ENCODE results near the gene DPP10.
"Not testable (repeated sequence)": the region's sequence is repeated elsewhere in the genome, so short reads cannot be mapped to it uniquely, and the experiment has no call there.

The DPP10 gene

DNA sequence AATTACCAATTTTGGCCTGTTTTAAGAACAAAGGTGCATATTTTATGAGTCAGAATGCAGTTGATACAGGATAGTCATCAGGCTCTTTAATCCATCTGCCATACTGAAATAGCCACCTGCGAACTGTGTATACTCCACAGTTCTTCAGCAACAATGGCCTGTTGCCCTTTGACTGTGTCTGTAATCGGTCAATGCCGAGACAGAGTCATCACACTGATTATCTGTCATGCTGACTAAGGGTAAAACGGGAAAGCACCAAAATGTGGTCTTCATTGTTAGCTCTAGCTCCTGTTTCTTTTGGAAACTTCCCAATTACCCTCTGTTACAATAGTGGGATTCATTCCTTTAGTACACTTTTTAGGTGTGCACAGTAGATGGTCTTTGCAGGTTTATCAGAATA is 871.7 kb downstream of the DPP10 start:
- DNase-seq = no peak

- no peak for DNase-seq
Observed at GRCh38 chr2:115327061-115327460, 884.6 kb downstream of the DPP10 start.

DNA sequence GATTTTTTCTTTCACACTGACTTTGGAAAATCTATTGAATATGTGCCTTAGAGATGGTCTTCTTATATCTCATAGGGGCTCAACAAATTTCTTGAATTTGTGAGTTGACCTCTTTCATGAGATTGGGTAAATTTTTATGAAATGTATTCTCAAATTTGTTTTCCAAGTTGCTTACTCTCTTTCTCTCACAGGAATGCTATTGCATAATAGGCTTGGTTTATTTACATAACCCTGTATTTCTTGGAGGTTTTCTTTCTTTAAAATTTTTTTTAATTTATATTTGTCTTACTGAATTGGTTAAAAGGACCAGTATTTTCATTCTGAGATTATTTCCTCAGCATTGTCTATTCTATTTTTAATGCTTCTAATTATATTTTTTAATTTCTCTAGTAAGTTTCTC is 917.1 kb downstream of the DPP10 start:
- no peak for DNase-seq

- DNase-seq = no peak
Observed at GRCh38 chr2:115364093-115364492, 921.7 kb downstream of the DPP10 start.

GRCh38 chr2:115369400-115369799 is 927.0 kb downstream of the DPP10 start:
- DNase-seq = no peak

GRCh38 chr2:115374981-115375380 is 932.5 kb downstream of the DPP10 start:
- DNase-seq = no peak

DNA sequence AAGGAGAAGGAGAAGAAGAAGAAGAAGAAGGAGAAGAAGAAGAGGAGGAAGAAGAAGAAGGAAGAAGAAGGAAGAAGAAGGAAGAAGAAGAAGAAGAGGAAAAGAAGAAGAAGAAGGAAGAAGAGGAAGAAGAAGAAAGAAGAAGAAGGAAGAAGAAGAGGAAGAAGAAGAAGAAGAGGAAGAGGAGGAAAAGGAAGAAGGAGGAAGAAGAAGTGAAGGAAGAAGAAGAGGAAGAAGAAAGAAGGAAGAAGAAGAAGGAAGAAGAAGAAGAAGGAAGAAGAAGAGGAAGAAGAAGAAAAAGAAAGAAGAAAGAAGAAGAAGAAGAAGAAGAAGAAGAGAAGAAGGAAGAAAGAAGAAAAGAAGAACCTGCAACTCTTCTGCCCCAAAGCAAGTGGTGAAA is 942.0 kb downstream of the DPP10 start:
- DNase-seq = no peak

DNA sequence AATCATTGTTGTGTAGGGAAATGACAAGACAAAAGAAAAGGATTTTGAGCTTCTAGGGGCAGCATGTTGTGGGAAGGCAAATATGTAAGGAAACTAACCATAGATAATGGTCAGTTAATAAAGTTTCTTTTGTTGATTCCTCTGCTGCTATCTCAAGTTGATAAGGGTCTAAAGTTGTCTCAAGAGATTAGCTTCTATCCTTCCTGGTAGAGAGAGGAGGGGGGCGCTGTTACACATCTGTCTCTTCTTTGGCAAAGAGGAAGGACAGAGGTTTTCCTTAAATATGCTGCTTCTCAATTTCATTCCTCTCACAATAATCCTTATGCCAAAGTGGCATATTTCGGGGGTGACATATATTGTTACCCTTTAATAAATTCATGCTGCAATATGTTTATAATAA is 944.0 kb downstream of the DPP10 start:
- DNase-seq = no peak

- DNase-seq = no peak
Observed at GRCh38 chr2:115389024-115389423, 946.6 kb downstream of the DPP10 start.

DNA sequence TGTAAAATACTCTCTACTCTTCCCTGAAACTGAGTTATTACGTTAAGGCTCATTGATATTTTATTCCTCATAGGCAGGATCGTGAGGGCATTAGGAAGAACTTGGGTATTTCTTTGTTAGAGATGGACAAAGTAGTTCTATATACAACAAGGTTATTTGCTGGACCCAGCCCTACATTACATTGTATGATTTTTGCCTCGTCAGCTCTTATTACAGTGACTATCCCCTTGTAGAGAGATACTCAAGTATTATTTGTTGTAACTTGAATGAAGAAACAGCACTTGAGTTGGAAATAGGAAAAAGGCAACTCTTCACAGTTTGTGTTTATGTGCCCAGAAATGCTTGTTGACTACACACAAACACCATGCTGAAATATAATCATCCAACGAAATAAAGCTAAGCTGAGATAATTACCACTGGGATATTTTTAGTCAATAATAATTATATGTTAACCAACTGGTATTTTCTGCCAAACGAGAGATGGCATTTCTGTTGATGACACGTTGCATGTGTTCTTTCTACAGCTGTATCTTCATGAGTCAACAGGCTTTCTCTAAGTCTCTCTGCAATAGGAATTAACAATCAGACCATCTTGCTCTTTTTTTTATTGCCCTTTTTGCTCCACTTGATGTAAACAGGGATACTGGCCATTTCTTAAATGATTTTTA is 947.6 kb downstream of the DPP10 start:
- DNase-seq = no peak

DNA sequence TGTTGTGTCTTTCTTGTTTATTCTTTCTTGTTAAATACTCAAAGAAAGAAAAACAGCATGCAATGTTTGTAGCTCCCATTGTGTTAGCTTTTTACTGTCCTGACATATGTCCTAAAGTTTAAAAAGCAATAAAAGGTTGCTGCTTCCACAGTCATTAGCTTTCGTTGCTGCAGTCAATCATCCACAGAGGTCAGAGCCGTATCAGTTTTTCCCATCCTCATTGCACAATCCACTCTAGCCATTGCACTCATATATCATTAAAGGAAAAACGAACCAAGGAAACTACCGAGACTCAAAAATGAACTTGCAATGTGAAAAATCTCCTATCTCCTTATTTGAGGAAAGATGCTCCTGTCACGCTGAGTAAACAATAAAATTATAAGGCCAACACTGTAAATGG is 954.1 kb downstream of the DPP10 start:
- no peak for DNase-seq

GRCh38 chr2:115400940-115401339 is 958.5 kb downstream of the DPP10 start:
- no peak for DNase-seq

- DNase-seq = no peak
Observed at GRCh38 chr2:115412501-115412900, 970.1 kb downstream of the DPP10 start.

DNA sequence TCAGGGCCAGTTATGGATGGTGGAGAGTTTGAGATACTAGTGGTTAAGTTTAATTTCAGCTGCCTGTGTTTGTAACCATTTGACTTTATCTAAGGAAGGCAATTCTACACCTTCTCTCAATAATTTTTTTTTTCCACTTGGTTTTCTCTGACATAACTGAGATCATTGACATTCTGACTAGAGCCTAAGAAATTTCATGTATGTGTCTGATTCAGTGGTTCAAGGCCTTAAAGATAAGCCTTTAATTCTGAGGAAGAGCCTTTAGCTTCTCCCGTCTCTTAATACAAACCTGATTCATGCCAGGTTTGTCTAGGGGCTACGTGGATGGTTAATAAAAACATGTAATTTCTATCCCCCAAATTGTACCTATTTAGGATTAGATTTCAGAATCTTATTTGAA is 971.4 kb downstream of the DPP10 start:
- DNase-seq = no peak

DNA sequence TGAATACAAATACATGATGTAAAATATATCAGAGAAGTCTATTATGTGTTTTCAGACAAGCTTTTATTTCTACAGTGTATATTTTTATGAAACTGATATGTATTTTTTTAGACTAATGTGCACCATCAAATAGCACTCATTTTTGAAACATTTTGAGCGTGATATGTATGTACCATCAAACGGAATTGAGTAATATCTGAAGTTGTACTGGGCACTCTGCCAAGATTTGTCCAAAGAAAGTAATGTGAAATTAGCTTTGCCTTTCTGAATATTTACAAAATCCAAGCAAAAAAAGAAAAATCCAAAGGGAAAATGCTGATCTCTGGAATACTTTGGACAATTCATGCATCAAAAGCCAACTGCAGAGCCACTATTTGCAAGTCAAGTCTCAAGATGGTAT is 972.0 kb downstream of the DPP10 start:
- no peak for DNase-seq

DNA sequence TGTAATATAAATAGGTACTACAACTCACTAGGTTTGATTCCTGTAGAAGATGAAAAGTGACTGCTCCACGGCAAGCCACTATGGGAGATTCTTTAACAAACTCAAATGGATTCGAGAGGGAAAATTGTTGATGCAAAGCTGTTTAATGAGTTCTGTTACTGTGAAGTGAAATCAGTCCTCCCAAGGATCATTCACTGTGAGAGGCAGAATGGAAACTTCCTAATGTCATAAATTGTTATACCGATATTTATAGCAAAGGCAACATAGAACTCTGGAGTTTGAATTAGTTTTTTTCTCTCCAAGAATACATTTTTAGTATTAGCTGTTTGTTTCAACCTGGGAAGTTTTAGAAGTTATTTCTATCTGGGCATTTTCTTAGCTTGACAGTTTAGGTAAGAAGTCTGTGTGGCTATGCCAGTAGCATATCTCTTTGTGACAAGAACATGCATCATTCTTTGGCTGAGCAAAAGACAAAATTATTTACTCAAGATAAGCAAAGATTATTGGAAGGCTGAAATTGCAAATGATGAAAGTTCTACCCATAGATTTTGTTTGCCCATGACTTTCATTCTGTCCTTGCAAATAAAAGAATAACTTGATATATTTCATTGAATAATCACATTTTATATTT is 979.7 kb downstream of the DPP10 start:
- no peak for DNase-seq

GRCh38 chr2:115427436-115427835 is 985.0 kb downstream of the DPP10 start:
- DNase-seq = no peak

GRCh38 chr2:115440746-115441145 is 998.3 kb downstream of the DPP10 start:
- not testable (repeated sequence) for DNase-seq

DNA sequence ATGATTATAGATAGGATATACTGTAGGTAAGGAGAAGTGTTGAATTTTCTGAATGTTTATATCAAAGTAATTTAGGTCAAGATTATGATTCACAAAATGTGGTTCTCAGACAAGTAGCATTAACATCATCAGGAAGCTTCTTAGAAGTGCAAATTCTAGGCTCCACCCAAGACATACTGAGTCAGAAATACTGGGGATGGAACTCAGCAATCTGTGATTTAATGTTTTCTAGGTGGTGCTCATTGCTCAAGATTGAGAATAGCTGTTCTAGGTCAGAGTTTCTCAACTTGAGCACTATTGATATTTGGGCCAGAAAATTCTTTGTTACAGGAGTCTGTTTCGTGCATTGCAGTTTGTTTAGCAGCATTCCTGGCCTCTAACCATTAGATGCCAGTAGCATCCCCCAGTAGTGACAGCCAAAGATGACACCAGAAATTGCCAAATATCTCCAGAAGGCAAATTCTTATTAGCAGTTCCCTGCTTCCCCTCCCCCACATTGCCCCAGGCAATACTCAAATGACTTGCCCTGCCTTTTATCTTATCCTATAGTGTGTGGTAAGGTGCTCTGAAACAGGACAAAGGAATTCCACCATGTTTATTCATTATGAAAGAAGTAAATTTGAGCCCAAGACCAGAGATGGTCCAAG is 1001.2 kb downstream of the DPP10 start:
- DNase-seq = no peak

DNA sequence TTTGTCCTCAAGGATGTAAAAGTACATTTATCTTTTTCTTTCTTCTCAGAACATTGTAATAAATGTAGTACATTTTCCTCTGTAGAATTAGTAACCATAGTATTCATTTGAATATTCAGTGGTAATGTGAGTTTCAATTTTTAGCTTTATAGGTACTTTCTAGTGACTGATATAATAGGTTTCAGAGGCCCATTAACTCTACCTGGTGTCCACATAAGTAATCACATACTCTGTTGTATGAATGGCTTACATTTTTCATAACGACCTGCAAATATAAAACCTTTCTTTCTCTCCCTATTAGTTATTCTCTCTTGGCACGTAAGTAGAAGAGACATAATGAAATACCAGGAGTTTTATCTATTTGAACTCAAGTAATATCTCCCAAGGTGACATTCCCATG is 1017.6 kb downstream of the DPP10 start:
- no peak for DNase-seq

DNA sequence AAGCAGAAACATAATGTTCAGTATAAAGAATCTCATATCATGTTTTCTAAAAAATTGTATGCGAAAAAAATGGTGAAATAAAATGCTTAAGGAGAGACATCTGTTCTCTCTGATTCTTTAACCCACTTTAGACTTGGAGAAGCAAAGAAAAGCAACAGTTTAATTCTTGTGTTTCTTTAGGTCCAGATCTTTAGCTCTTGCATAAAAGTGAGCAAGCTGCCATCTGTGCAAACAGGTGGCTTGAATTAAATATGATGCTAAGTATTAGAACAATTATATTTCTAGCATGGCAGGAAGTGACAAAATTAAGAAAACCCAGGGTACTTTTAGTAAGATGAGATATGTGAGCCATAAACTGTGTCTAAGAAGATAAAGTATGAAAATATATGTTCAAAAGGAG is 1038.3 kb downstream of the DPP10 start:
- DNase-seq = no peak

- DNase-seq = no peak
Observed at GRCh38 chr2:115481842-115482241, 1039.4 kb downstream of the DPP10 start.

GRCh38 chr2:115483666-115484065 is 1041.2 kb downstream of the DPP10 start:
- DNase-seq = no peak

GRCh38 chr2:115484486-115484885 is 1042.0 kb downstream of the DPP10 start:
- DNase-seq = no peak

GRCh38 chr2:115484983-115485382 is 1042.5 kb downstream of the DPP10 start:
- no peak for DNase-seq

All from stimulated activated CD4-positive, alpha-beta T cell treated with anti-CD3 and anti-CD28 coated beads, Interleukin-4, amount 100 ng/mL, for 1 hour (primary cell).